8988T (cell line): Measurements from ENCODE around the gene WDR41.
A peak's percentile ranks its signal among the peaks of the same experiment; 100 is the strongest.
"Not testable (repeated sequence)": the region's sequence is repeated elsewhere in the genome, so short reads cannot be mapped to it uniquely, and the experiment has no call there.

ENCODE experiments used
- DNase-seq: peaks from one replicate; pipeline ENCODE4 v3.0.0; 2011

Gene WDR41

GRCh38 chr5:77491783-77492652, at the start of gene WDR41:
Gene WDR41, minus strand, starts transcription at chr5:77492316. Its CDS starts 96 bp downstream, at chr5:77492220.
- peak; percentile 63 for DNase-seq

GRCh38 chr5:77531297-77531696, 39.2 kb upstream of the WDR41 start:
- no peak for DNase-seq

- no peak for DNase-seq
Measured at GRCh38 chr5:77518304-77518703, 26.2 kb upstream of the WDR41 start.

- DNase-seq = no peak
Measured at GRCh38 chr5:77514457-77514856, 22.3 kb upstream of the WDR41 start.

GRCh38 chr5:77513321-77513720, 21.2 kb upstream of the WDR41 start:
- no peak for DNase-seq

GRCh38 chr5:77501132-77501531, 9.0 kb upstream of the WDR41 start:
- DNase-seq = not testable (repeated sequence)

- DNase-seq = no peak
Measured at GRCh38 chr5:77499973-77500372, 7.9 kb upstream of the WDR41 start.

- no peak for DNase-seq
Measured at GRCh38 chr5:77499441-77499840, 7.3 kb upstream of the WDR41 start.

- DNase-seq = no peak
Measured at GRCh38 chr5:77498952-77499351, 6.8 kb upstream of the WDR41 start.

GRCh38 chr5:77494935-77495334, 2.8 kb upstream of the WDR41 start:
- no peak for DNase-seq

- DNase-seq = no peak
Measured at GRCh38 chr5:77492653-77493000, 511 bp upstream of the WDR41 start.

GRCh38 chr5:77490741-77491344, 1.3 kb downstream of the WDR41 start:
- DNase-seq = not testable (repeated sequence)

GRCh38 chr5:77486344-77486962, 5.7 kb downstream of the WDR41 start:
- DNase-seq = no peak

- no peak for DNase-seq
Measured at GRCh38 chr5:77483682-77484081, 8.4 kb downstream of the WDR41 start.

GRCh38 chr5:77475041-77475440, 17.1 kb downstream of the WDR41 start:
- not testable (repeated sequence) for DNase-seq

GRCh38 chr5:77468875-77469274, 23.2 kb downstream of the WDR41 start:
- DNase-seq = not testable (repeated sequence)

- no peak for DNase-seq
Measured at GRCh38 chr5:77463905-77464304, 28.2 kb downstream of the WDR41 start.

GRCh38 chr5:77461287-77461686, 30.8 kb downstream of the WDR41 start:
- no peak for DNase-seq

- DNase-seq = no peak
Measured at GRCh38 chr5:77454123-77454522, 38.0 kb downstream of the WDR41 start.

- DNase-seq = no peak
Measured at GRCh38 chr5:77452351-77452750, 39.8 kb downstream of the WDR41 start.

- no peak for DNase-seq
Measured at GRCh38 chr5:77449981-77450380, 42.1 kb downstream of the WDR41 start.

- DNase-seq = no peak
Measured at GRCh38 chr5:77449277-77449676, 42.8 kb downstream of the WDR41 start.

GRCh38 chr5:77448831-77449230, 43.3 kb downstream of the WDR41 start:
- DNase-seq = no peak

GRCh38 chr5:77444356-77444755, 47.8 kb downstream of the WDR41 start:
- no peak for DNase-seq
